ENCODE results near the gene ANKMY2.
"Not testable (repeated sequence)": the region's sequence is repeated elsewhere in the genome, so short reads cannot be mapped to it uniquely, and the experiment has no call there.

Gene ANKMY2

DNA sequence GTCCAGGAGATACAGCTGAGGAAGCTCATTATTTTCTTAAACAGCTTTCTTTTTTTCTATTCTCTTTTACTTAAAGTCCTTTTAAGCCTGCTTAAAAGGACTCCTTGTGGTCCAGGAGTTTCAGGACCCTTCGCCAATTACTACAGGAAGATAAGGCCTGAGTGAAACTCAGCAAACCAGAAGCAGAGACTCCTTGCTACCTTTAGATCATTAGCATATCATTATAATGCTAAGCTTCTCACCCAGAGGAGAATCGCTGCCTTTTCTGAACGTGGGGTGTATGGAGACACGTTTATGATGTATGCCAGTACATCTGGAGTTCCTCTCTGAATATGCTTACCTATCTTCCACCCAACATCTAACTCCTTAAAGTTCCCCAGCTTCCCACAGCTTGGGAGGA lies 47.5 kb downstream of the ANKMY2 start:
- Histone ChIP-seq H3K4me1 (ENCODE audit: control insufficient read depth, insufficient read depth, low read length) (no peaks in the 10 kb centered on the region), H3K4me3 (ENCODE audit: low read depth, low read length) (no peak overlapping the region), H3K27ac (ENCODE audit: extremely low read depth, low read depth, low read length) (no peak overlapping the region), H3K36me3 (ENCODE audit: control insufficient read depth in 2 of 2, insufficient read depth in 1 of 2, low read length in 2 of 2) (peaks cover 7 to 31% of the 10 kb centered on the region in 2 experiments; a peak in 2 of 3 replicates), H3K9me3 (ENCODE audit: control insufficient read depth, insufficient read depth, low read depth, low read length) (no peaks in the 10 kb centered on the region)
- CTCF ChIA-PET: interaction anchor here (1.5 kb wide), 1 partner anchor 33 kb away, joined by 3 read pairs; no protein-coding TSS in a partner anchor
- TF ChIP-seq, protein P1, sequence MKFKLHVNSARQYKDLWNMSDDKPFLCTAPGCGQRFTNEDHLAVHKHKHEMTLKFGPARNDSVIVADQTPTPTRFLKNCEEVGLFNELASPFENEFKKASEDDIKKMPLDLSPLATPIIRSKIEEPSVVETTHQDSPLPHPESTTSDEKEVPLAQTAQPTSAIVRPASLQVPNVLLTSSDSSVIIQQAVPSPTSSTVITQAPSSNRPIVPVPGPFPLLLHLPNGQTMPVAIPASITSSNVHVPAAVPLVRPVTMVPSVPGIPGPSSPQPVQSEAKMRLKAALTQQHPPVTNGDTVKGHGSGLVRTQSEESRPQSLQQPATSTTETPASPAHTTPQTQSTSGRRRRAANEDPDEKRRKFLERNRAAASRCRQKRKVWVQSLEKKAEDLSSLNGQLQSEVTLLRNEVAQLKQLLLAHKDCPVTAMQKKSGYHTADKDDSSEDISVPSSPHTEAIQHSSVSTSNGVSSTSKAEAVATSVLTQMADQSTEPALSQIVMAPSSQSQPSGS (tag by site-specific recombination; IDR thresholded peaks at IDR 0.05; ENCODE audit: low read depth): no peak
- TF ChIP-seq SCRT1 (tag by site-specific recombination; IDR thresholded peaks at IDR 0.05; ENCODE audit: borderline replicate concordance): no peak
- TF ChIP-seq, protein P2, sequence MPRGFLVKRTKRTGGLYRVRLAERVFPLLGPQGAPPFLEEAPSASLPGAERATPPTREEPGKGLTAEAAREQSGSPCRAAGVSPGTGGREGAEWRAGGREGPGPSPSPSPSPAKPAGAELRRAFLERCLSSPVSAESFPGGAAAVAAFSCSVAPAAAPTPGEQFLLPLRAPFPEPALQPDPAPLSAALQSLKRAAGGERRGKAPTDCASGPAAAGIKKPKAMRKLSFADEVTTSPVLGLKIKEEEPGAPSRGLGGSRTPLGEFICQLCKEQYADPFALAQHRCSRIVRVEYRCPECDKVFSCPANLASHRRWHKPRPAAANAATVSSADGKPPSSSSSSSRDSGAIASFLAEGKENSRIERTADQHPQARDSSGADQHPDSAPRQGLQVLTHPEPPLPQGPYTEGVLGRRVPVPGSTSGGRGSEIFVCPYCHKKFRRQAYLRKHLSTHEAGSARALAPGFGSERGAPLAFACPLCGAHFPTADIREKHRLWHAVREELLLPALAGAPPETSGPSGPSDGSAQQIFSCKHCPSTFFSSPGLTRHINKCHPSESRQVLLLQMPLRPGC (tag by site-specific recombination; IDR thresholded peaks at IDR 0.05): no peak
- TF ChIP-seq ZNF561 (tag by site-specific recombination; IDR thresholded peaks at IDR 0.05; ENCODE audit: borderline replicate concordance): no peak
- no peak for TF ChIP-seq ZNF560 (tag by site-specific recombination; IDR thresholded peaks at IDR 0.05; ENCODE audit: borderline replicate concordance)
- TF ChIP-seq, protein P3, sequence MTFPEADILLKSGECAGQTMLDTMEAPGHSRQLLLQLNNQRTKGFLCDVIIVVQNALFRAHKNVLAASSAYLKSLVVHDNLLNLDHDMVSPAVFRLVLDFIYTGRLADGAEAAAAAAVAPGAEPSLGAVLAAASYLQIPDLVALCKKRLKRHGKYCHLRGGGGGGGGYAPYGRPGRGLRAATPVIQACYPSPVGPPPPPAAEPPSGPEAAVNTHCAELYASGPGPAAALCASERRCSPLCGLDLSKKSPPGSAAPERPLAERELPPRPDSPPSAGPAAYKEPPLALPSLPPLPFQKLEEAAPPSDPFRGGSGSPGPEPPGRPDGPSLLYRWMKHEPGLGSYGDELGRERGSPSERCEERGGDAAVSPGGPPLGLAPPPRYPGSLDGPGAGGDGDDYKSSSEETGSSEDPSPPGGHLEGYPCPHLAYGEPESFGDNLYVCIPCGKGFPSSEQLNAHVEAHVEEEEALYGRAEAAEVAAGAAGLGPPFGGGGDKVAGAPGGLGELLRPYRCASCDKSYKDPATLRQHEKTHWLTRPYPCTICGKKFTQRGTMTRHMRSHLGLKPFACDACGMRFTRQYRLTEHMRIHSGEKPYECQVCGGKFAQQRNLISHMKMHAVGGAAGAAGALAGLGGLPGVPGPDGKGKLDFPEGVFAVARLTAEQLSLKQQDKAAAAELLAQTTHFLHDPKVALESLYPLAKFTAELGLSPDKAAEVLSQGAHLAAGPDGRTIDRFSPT (tag by site-specific recombination; IDR thresholded peaks at IDR 0.05): no peak
- TF ChIP-seq GLI4 (tag by site-specific recombination; IDR thresholded peaks at IDR 0.05): no peak
- TF ChIP-seq TRIM28 (IDR thresholded peaks at IDR 0.05; ENCODE audit: borderline replicate concordance, low read length): no peak
- TF ChIP-seq, protein P4, sequence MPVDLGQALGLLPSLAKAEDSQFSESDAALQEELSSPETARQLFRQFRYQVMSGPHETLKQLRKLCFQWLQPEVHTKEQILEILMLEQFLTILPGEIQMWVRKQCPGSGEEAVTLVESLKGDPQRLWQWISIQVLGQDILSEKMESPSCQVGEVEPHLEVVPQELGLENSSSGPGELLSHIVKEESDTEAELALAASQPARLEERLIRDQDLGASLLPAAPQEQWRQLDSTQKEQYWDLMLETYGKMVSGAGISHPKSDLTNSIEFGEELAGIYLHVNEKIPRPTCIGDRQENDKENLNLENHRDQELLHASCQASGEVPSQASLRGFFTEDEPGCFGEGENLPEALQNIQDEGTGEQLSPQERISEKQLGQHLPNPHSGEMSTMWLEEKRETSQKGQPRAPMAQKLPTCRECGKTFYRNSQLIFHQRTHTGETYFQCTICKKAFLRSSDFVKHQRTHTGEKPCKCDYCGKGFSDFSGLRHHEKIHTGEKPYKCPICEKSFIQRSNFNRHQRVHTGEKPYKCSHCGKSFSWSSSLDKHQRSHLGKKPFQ (tag by site-specific recombination; IDR thresholded peaks at IDR 0.05): no peak
- POLR2A ChIA-PET: no interaction called here

DNA sequence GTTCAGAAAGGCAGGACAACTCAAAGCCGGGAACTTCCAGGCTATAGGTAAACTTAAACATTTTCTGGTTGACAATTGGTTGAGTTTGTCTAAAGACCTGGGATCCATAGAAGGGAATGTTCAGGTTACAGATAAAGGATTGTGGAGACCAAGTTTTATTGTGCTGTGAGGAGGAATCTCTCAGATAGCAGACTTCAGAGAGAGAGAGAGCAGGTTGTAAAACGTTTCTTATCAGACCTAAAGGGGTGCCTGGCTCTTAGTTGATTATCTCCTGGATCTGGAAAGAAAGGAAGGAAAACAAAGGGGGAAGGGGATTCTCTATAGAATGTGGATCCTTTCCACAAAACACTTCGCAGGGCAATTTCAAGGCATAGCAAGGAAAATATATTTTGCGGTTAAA lies 50.0 kb downstream of the ANKMY2 start:
- H3K4me1 ChIP-seq (ENCODE audit: control insufficient read depth, insufficient read depth, low read length); H3K36me3 ChIP-seq (ENCODE audit: control insufficient read depth in 2 of 2, insufficient read depth in 1 of 2, low read length in 2 of 2); POLR2A ChIA-PET; H3K4me3 ChIP-seq (ENCODE audit: low read depth, low read length); H3K27ac ChIP-seq (ENCODE audit: extremely low read depth, low read depth, low read length); CTCF ChIA-PET; H3K9me3 ChIP-seq (ENCODE audit: control insufficient read depth, insufficient read depth, low read depth, low read length): not testable (repeated sequence)

DNA sequence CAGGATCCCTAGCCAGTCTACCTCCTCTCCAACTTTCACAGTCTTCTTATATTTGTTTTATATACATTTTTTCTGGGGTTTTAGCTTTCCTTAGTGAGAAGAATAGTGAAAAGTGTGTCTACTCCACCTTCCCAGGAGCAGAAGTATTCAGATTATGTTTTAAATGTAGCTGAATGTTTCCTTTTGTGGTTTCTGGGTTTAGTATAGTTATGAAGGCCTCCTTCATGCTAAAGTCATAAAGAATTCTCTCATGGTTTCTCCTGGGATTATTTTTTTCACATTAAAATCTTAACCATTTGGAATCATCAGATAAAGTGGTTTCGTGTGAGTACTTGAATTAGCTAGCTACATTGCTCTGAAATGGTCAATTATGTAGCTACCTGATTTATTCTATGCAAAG lies 50.9 kb downstream of the ANKMY2 start:
- CTCF ChIA-PET: interaction anchor here (0.6 to 1.0 kb wide), 2 partner anchors 53 to 515 kb away, joined by 3 read pairs; no protein-coding TSS in a partner anchor
- no peaks in the 10 kb centered on the region for H3K9me3 ChIP-seq (ENCODE audit: control insufficient read depth, insufficient read depth, low read depth, low read length)
- no peak overlapping the region for H3K4me3 ChIP-seq (ENCODE audit: low read depth, low read length)
- no peak overlapping the region for H3K27ac ChIP-seq (ENCODE audit: extremely low read depth, low read depth, low read length)
- POLR2A ChIA-PET: no interaction called here
- no peaks in the 10 kb centered on the region for H3K4me1 ChIP-seq (ENCODE audit: control insufficient read depth, insufficient read depth, low read length)
- H3K36me3 ChIP-seq (ENCODE audit: control insufficient read depth in 2 of 2, insufficient read depth in 1 of 2, low read length in 2 of 2): peaks cover 0 to under 1% of the 10 kb centered on the region in 2 experiments; a peak in 1 of 3 replicates
- TF ChIP-seq, protein P5, sequence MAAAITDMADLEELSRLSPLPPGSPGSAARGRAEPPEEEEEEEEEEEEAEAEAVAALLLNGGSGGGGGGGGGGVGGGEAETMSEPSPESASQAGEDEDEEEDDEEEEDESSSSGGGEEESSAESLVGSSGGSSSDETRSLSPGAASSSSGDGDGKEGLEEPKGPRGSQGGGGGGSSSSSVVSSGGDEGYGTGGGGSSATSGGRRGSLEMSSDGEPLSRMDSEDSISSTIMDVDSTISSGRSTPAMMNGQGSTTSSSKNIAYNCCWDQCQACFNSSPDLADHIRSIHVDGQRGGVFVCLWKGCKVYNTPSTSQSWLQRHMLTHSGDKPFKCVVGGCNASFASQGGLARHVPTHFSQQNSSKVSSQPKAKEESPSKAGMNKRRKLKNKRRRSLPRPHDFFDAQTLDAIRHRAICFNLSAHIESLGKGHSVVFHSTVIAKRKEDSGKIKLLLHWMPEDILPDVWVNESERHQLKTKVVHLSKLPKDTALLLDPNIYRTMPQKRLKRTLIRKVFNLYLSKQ (tag by site-specific recombination; IDR thresholded peaks at IDR 0.05; ENCODE audit: borderline replicate concordance): no peak
- no peak for TF ChIP-seq WT1 (tag by site-specific recombination; IDR thresholded peaks at IDR 0.05)
- TF ChIP-seq, protein P6, sequence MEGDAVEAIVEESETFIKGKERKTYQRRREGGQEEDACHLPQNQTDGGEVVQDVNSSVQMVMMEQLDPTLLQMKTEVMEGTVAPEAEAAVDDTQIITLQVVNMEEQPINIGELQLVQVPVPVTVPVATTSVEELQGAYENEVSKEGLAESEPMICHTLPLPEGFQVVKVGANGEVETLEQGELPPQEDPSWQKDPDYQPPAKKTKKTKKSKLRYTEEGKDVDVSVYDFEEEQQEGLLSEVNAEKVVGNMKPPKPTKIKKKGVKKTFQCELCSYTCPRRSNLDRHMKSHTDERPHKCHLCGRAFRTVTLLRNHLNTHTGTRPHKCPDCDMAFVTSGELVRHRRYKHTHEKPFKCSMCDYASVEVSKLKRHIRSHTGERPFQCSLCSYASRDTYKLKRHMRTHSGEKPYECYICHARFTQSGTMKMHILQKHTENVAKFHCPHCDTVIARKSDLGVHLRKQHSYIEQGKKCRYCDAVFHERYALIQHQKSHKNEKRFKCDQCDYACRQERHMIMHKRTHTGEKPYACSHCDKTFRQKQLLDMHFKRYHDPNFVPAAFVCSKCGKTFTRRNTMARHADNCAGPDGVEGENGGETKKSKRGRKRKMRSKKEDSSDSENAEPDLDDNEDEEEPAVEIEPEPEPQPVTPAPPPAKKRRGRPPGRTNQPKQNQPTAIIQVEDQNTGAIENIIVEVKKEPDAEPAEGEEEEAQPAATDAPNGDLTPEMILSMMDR (tag by site-specific recombination; IDR thresholded peaks at IDR 0.05): no peak
- TF ChIP-seq ZNF133 (tag by site-specific recombination; IDR thresholded peaks at IDR 0.05): no peak
- TF ChIP-seq ZNF23 (tag by site-specific recombination; IDR thresholded peaks at IDR 0.05; ENCODE audit: borderline replicate concordance): no peak
- TF ChIP-seq, protein P7, sequence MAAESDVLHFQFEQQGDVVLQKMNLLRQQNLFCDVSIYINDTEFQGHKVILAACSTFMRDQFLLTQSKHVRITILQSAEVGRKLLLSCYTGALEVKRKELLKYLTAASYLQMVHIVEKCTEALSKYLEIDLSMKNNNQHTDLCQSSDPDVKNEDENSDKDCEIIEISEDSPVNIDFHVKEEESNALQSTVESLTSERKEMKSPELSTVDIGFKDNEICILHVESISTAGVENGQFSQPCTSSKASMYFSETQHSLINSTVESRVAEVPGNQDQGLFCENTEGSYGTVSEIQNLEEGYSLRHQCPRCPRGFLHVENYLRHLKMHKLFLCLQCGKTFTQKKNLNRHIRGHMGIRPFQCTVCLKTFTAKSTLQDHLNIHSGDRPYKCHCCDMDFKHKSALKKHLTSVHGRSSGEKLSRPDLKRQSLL (tag by site-specific recombination; IDR thresholded peaks at IDR 0.05): no peak
- TF ChIP-seq, protein P8, sequence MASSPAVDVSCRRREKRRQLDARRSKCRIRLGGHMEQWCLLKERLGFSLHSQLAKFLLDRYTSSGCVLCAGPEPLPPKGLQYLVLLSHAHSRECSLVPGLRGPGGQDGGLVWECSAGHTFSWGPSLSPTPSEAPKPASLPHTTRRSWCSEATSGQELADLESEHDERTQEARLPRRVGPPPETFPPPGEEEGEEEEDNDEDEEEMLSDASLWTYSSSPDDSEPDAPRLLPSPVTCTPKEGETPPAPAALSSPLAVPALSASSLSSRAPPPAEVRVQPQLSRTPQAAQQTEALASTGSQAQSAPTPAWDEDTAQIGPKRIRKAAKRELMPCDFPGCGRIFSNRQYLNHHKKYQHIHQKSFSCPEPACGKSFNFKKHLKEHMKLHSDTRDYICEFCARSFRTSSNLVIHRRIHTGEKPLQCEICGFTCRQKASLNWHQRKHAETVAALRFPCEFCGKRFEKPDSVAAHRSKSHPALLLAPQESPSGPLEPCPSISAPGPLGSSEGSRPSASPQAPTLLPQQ (tag by site-specific recombination; IDR thresholded peaks at IDR 0.05): no peak
- no peak for TF ChIP-seq ZNF248 (tag by site-specific recombination; IDR thresholded peaks at IDR 0.05)
- no peak for TF ChIP-seq ZNF596 (tag by site-specific recombination; IDR thresholded peaks at IDR 0.05)
